DND-41 (cell line): Measurements from ENCODE around the gene DCBLD2.

Experiments
- ATAC-seq: fragments of 200-7000 bp; cut with Tn5 transposase; 3 replicates; pipeline ENCODE4 v1.9.1; 2021; ENCODE audit warnings: low read depth; ENCODE audit not compliant: insufficient read depth
- DNase-seq: peaks from one replicate; pipeline ENCODE4 v3.0.0-alpha.2; 2020
- H2AFZ ChIP-seq: 2 replicates; pipeline ENCODE4 v1.6.0; 2012; ENCODE audit warnings: low read depth, low read length
- H3K27ac ChIP-seq: 2 replicates; pipeline ENCODE4 v1.5.1; 2012; ENCODE audit warnings: low read length, inconsistent platforms
- H3K27me3 ChIP-seq: fragments of 200-600 bp; sonication (generic); 2 replicates; pipeline ENCODE4 v1.6.0; 2012; ENCODE audit warnings: low read length, mild to moderate bottlenecking, inconsistent platforms; ENCODE audit not compliant: insufficient read depth, poor library complexity
- H3K36me3 ChIP-seq: 2 replicates; pipeline ENCODE4 v1.5.1; 2012; ENCODE audit warnings: low read length, inconsistent platforms; ENCODE audit not compliant: insufficient read depth
- H3K4me1 ChIP-seq: 2 replicates; pipeline ENCODE4 v1.5.1; 2012; ENCODE audit warnings: mild to moderate bottlenecking, low read length; ENCODE audit not compliant: insufficient read depth
- H3K4me2 ChIP-seq: 2 replicates; pipeline ENCODE4 v1.6.0; 2012; ENCODE audit warnings: mild to moderate bottlenecking, moderate library complexity, low read length, inconsistent platforms; ENCODE audit not compliant: insufficient read depth
- H3K4me3 ChIP-seq, 2 experiments: fragments of 200-600 bp in 1 of 2; shearing (Covaris generic) in 1 of 2; 2 replicates each; pipeline ENCODE4 v1.5.1; 2012 to 2016; ENCODE audit warnings: inconsistent platforms in 2 of 2, low read length in 2 of 2, mild to moderate bottlenecking in 2 of 2, low read depth in 1 of 2, moderate library complexity in 1 of 2
- H3K79me2 ChIP-seq: 2 replicates; pipeline ENCODE4 v1.6.0; 2012; ENCODE audit warnings: low read length, inconsistent platforms; ENCODE audit not compliant: insufficient read depth
- H3K9ac ChIP-seq: 2 replicates; pipeline ENCODE4 v1.6.0; 2012; ENCODE audit warnings: low read depth, mild to moderate bottlenecking, inconsistent platforms, low read length, moderate library complexity
- H3K9me3 ChIP-seq: 2 replicates; pipeline ENCODE4 v1.5.1; 2012; ENCODE audit warnings: low read length, moderate library complexity, mild to moderate bottlenecking, inconsistent platforms; ENCODE audit not compliant: insufficient read depth, severe bottlenecking
- H4K20me1 ChIP-seq: 2 replicates; pipeline ENCODE4 v1.6.0; 2012; ENCODE audit warnings: low read length; ENCODE audit not compliant: insufficient read depth
- EZH2 ChIP-seq: IDR thresholded peaks from 3 replicates; pipeline ENCODE4 v1.6.1; 2012; ENCODE audit warnings: borderline replicate concordance, low read depth, mild to moderate bottlenecking, moderate library complexity, low read length, inconsistent platforms; ENCODE audit not compliant: severe bottlenecking
- TF ChIP-seq, protein P1 (sequence below): IDR thresholded peaks from 2 replicates; pipeline ENCODE4 v1.5.1; 2012; ENCODE audit warnings: borderline replicate concordance, low read length, moderate library complexity, mild to moderate bottlenecking; ENCODE audit not compliant: poor library complexity, severe bottlenecking; ENCODE audit errors: extremely low read depth

Gene DCBLD2

GRCh38 chr3:98892263-98892662 lies 9.2 kb downstream of the DCBLD2 start:
- no peaks in the 10 kb centered on the region for H3K4me1 ChIP-seq

DNA sequence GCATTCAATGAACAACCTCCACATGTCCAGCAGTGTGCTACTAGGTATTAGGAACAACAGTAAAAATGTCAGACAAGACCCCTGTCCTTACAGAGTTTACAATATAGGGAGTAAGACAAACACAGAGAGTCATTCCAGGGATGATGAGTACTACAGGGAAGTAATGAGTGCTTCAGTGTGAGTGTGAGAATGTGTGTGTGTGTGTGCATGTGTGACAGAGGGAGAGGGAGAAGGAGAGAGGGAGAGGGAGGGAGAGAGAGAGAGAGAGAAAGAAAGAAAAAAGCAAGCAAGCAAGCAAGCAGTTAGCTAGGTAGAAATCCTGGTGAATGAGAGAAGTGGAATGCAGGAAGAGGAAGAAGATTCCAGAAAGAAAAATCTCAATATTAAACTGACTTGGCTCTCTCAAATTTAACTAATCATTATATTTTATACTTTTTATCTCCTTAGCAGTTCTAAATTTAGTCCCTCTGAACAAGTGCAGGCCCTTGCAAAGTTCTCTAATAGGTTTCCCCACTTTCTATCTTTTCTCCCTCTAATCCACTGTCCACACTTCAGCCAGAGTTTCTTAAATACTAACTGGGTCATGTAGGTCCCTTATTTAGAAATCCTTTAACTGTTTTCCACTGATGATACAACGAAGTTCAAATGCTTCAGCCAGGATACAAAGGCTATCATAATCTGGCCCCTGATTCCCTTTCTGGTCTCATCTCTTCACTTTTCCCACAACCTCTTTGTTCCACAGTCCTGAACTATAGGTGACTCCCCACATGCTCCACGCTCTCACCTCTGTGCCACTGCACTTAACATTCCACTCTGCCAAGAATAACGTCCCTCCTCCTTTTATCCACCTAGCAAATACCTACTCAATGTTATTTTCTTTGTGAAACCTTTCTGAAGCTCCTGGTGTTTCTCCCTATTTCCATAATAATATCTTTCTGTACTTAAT lies 10.3 kb downstream of the DCBLD2 start:
- H3K27me3 ChIP-seq: no peaks in the 10 kb centered on the region
- ATAC-seq (no peak), DNase-seq (no peak)
- no peak overlapping the region for H3K9ac ChIP-seq
- no peak overlapping the region for H3K4me2 ChIP-seq
- H3K4me1 ChIP-seq: no peaks in the 10 kb centered on the region
- peaks cover 33% of the 10 kb centered on the region; the same call in 1 of the 2 replicates for H3K79me2 ChIP-seq
- no peak overlapping the region for H3K4me3 ChIP-seq
- H3K36me3 ChIP-seq: no peaks in the 10 kb centered on the region
- no peak overlapping the region for H3K27ac ChIP-seq
- TF ChIP-seq EZH2: no peak
- TF ChIP-seq, protein P1, sequence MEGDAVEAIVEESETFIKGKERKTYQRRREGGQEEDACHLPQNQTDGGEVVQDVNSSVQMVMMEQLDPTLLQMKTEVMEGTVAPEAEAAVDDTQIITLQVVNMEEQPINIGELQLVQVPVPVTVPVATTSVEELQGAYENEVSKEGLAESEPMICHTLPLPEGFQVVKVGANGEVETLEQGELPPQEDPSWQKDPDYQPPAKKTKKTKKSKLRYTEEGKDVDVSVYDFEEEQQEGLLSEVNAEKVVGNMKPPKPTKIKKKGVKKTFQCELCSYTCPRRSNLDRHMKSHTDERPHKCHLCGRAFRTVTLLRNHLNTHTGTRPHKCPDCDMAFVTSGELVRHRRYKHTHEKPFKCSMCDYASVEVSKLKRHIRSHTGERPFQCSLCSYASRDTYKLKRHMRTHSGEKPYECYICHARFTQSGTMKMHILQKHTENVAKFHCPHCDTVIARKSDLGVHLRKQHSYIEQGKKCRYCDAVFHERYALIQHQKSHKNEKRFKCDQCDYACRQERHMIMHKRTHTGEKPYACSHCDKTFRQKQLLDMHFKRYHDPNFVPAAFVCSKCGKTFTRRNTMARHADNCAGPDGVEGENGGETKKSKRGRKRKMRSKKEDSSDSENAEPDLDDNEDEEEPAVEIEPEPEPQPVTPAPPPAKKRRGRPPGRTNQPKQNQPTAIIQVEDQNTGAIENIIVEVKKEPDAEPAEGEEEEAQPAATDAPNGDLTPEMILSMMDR: no peak
- no peaks in the 10 kb centered on the region for H3K9me3 ChIP-seq
- no peak overlapping the region for H2AFZ ChIP-seq
- peaks cover 33% of the 10 kb centered on the region for H4K20me1 ChIP-seq

More at GRCh38 chr3:98892263-98892662, 9.2 kb downstream of the DCBLD2 start:
- ATAC-seq: no peak
- no peak for DNase-seq
- Histone ChIP-seq H3K36me3 (no peaks in the 10 kb centered on the region), H4K20me1 (peaks cover 31% of the 10 kb centered on the region), H2AFZ (no peak overlapping the region), H3K27me3 (no peaks in the 10 kb centered on the region), H3K27ac (no peak overlapping the region), H3K4me3 (no peak overlapping the region), H3K9ac (no peak overlapping the region), H3K9me3 (no peaks in the 10 kb centered on the region), H3K4me2 (no peak overlapping the region), H3K79me2 (peaks cover 38% of the 10 kb centered on the region)
- no peak for TF ChIP-seq EZH2
- TF ChIP-seq, protein P1: no peak

- no peak for DNase-seq
- Histone ChIP-seq H3K4me1 (no peaks in the 10 kb centered on the region), H3K9ac (no peak overlapping the region), H3K4me3 (no peak overlapping the region), H3K79me2 (peaks cover 25% of the 10 kb centered on the region; the same call in 1 of the 2 replicates), H3K4me2 (no peak overlapping the region), H2AFZ (no peak overlapping the region), H4K20me1 (peaks cover 29% of the 10 kb centered on the region), H3K27me3 (no peaks in the 10 kb centered on the region), H3K9me3 (no peaks in the 10 kb centered on the region), H3K36me3 (no peaks in the 10 kb centered on the region), H3K27ac (no peak overlapping the region)
- TF ChIP-seq EZH2: no peak
- TF ChIP-seq, protein P1: no peak
- ATAC-seq: no peak
Measured at GRCh38 chr3:98890181-98890835, 11.2 kb downstream of the DCBLD2 start.
